ENCODE measurements around the gene YBX2. TPM values are rescaled to one million over a fixed set of nuclear protein-coding genes. Genes with fewer than 3 reads are reported as not detected.

The YBX2 gene
- total RNA-seq, 1 experiment from 2014 or later = not detected

GRCh38 chr17:7289256-7290032 lies 5.0 kb downstream of the YBX2 start:
- Histone ChIP-seq H3K9me3 (ENCODE audit: low read length) (no peaks in the 10 kb centered on the region), H3K4me1 (ENCODE audit: low read length) (peaks cover 6% of the 10 kb centered on the region; the same call in 1 of the 2 replicates), H3K9ac (ENCODE audit: low read length) (no peak overlapping the region), H3K79me2 (ENCODE audit: low read length) (no peaks in the 10 kb centered on the region), H3K27ac (ENCODE audit: low read length) (no peak overlapping the region), H3K9me2 (replicated peaks; ENCODE audit: insufficient read depth, low read length) (no peaks in the 10 kb centered on the region), H2AFZ (ENCODE audit: low read length) (no peak overlapping the region), H3K36me3 (ENCODE audit: insufficient read depth, low read length) (no peaks in the 10 kb centered on the region), H3K4me2 (ENCODE audit: low read depth, low read length, poor library complexity, severe bottlenecking) (no peak overlapping the region), H3K27me3 (ENCODE audit: low read length) (no peaks in the 10 kb centered on the region), H4K20me1 (ENCODE audit: insufficient read depth, low read depth, low read length) (no peaks in the 10 kb centered on the region), H3K4me3 (ENCODE audit: low read length) (no peak overlapping the region)
- no peak for DNase-seq

GRCh38 chr17:7285679-7286078 lies 8.8 kb downstream of the YBX2 start:
- H3K9ac ChIP-seq (ENCODE audit: low read length) = no peak overlapping the region
- no peak overlapping the region for H3K27ac ChIP-seq (ENCODE audit: low read length)
- no peaks in the 10 kb centered on the region for H3K27me3 ChIP-seq (ENCODE audit: low read length)
- H3K4me1 ChIP-seq (ENCODE audit: low read length) = peaks cover 24% of the 10 kb centered on the region
- H3K79me2 ChIP-seq (ENCODE audit: low read length) = no peaks in the 10 kb centered on the region
- H4K20me1 ChIP-seq (ENCODE audit: insufficient read depth, low read depth, low read length) = no peaks in the 10 kb centered on the region
- no peaks in the 10 kb centered on the region for H3K9me2 ChIP-seq (replicated peaks; ENCODE audit: insufficient read depth, low read length)
- no peak overlapping the region for H3K4me2 ChIP-seq (ENCODE audit: low read depth, low read length, poor library complexity, severe bottlenecking)
- no peaks in the 10 kb centered on the region for H3K36me3 ChIP-seq (ENCODE audit: insufficient read depth, low read length)
- H3K4me3 ChIP-seq (ENCODE audit: low read length) = no peak overlapping the region
- H3K9me3 ChIP-seq (ENCODE audit: low read length) = no peaks in the 10 kb centered on the region
- DNase-seq = no peak
- H2AFZ ChIP-seq (ENCODE audit: low read length) = no peak overlapping the region

GRCh38 chr17:7284911-7285310 lies 9.5 kb downstream of the YBX2 start:
- no peaks in the 10 kb centered on the region for H3K9me3 ChIP-seq (ENCODE audit: low read length)
- H3K4me2 ChIP-seq (ENCODE audit: low read depth, low read length, poor library complexity, severe bottlenecking) = no peak overlapping the region
- H3K36me3 ChIP-seq (ENCODE audit: insufficient read depth, low read length) = no peaks in the 10 kb centered on the region
- no peak for DNase-seq
- peaks cover 28% of the 10 kb centered on the region for H3K4me1 ChIP-seq (ENCODE audit: low read length)
- no peaks in the 10 kb centered on the region for H3K9me2 ChIP-seq (replicated peaks; ENCODE audit: insufficient read depth, low read length)
- H3K9ac ChIP-seq (ENCODE audit: low read length) = no peak overlapping the region
- no peak overlapping the region for H3K4me3 ChIP-seq (ENCODE audit: low read length)
- H3K27me3 ChIP-seq (ENCODE audit: low read length) = no peaks in the 10 kb centered on the region
- no peaks in the 10 kb centered on the region for H4K20me1 ChIP-seq (ENCODE audit: insufficient read depth, low read depth, low read length)
- H3K27ac ChIP-seq (ENCODE audit: low read length) = no peak overlapping the region
- no peak overlapping the region for H2AFZ ChIP-seq (ENCODE audit: low read length)
- no peaks in the 10 kb centered on the region for H3K79me2 ChIP-seq (ENCODE audit: low read length)

GRCh38 chr17:7283471-7284216 lies 10.8 kb downstream of the YBX2 start:
- H3K9ac ChIP-seq (ENCODE audit: low read length) = no peak overlapping the region
- H3K36me3 ChIP-seq (ENCODE audit: insufficient read depth, low read length) = no peaks in the 10 kb centered on the region
- no peaks in the 10 kb centered on the region for H3K27me3 ChIP-seq (ENCODE audit: low read length)
- no peaks in the 10 kb centered on the region for H3K9me2 ChIP-seq (replicated peaks; ENCODE audit: insufficient read depth, low read length)
- H4K20me1 ChIP-seq (ENCODE audit: insufficient read depth, low read depth, low read length) = no peaks in the 10 kb centered on the region
- no peak overlapping the region for H3K27ac ChIP-seq (ENCODE audit: low read length)
- no peak overlapping the region for H2AFZ ChIP-seq (ENCODE audit: low read length)
- H3K4me1 ChIP-seq (ENCODE audit: low read length) = peaks cover 28% of the 10 kb centered on the region
- no peak overlapping the region for H3K4me2 ChIP-seq (ENCODE audit: low read depth, low read length, poor library complexity, severe bottlenecking)
- H3K79me2 ChIP-seq (ENCODE audit: low read length) = no peaks in the 10 kb centered on the region
- DNase-seq = no peak
- no peaks in the 10 kb centered on the region for H3K9me3 ChIP-seq (ENCODE audit: low read length)
- no peak overlapping the region for H3K4me3 ChIP-seq (ENCODE audit: low read length)

GRCh38 chr17:7282752-7283321 lies 11.6 kb downstream of the YBX2 start:
- H3K9me3 ChIP-seq (ENCODE audit: low read length) = no peaks in the 10 kb centered on the region
- H3K27ac ChIP-seq (ENCODE audit: low read length) = no peak overlapping the region
- no peak overlapping the region for H3K9ac ChIP-seq (ENCODE audit: low read length)
- H3K4me2 ChIP-seq (ENCODE audit: low read depth, low read length, poor library complexity, severe bottlenecking) = no peak overlapping the region
- H4K20me1 ChIP-seq (ENCODE audit: insufficient read depth, low read depth, low read length) = no peaks in the 10 kb centered on the region
- H2AFZ ChIP-seq (ENCODE audit: low read length) = no peak overlapping the region
- H3K4me3 ChIP-seq (ENCODE audit: low read length) = no peak overlapping the region
- H3K36me3 ChIP-seq (ENCODE audit: insufficient read depth, low read length) = no peaks in the 10 kb centered on the region
- no peaks in the 10 kb centered on the region for H3K27me3 ChIP-seq (ENCODE audit: low read length)
- peaks cover 28% of the 10 kb centered on the region for H3K4me1 ChIP-seq (ENCODE audit: low read length)
- DNase-seq = peak; percentile 57
- H3K9me2 ChIP-seq (replicated peaks; ENCODE audit: insufficient read depth, low read length) = no peaks in the 10 kb centered on the region
- H3K79me2 ChIP-seq (ENCODE audit: low read length) = no peaks in the 10 kb centered on the region

- Histone ChIP-seq H2AFZ (ENCODE audit: low read length) (no peak overlapping the region), H3K9ac (ENCODE audit: low read length) (peak overlapping the region; percentile 45; the same call in 1 of the 2 replicates), H3K4me2 (ENCODE audit: low read depth, low read length, poor library complexity, severe bottlenecking) (peak overlapping the region; percentile 76), H3K4me1 (ENCODE audit: low read length) (peaks cover 28% of the 10 kb centered on the region), H3K9me2 (replicated peaks; ENCODE audit: insufficient read depth, low read length) (no peaks in the 10 kb centered on the region), H3K27ac (ENCODE audit: low read length) (no peak overlapping the region), H3K4me3 (ENCODE audit: low read length) (peak overlapping the region; percentile 61; the same call in 1 of the 2 replicates), H3K36me3 (ENCODE audit: insufficient read depth, low read length) (no peaks in the 10 kb centered on the region), H4K20me1 (ENCODE audit: insufficient read depth, low read depth, low read length) (no peaks in the 10 kb centered on the region), H3K9me3 (ENCODE audit: low read length) (no peaks in the 10 kb centered on the region), H3K27me3 (ENCODE audit: low read length) (no peaks in the 10 kb centered on the region), H3K79me2 (ENCODE audit: low read length) (no peaks in the 10 kb centered on the region)
- DNase-seq = no peak
These were observed 12.3 kb downstream of the YBX2 start for GRCh38 chr17:7281953-7282751.

GRCh38 chr17:7281074-7281952 lies 13.1 kb downstream of the YBX2 start, which contains the start of gene SLC2A4:
SLC2A4 (plus strand) TSS chr17:7281718; CDS start chr17:7281935, 217 bp downstream.
- peak within 1 kb of the TSS; percentile 61 for H3K4me3 ChIP-seq (ENCODE audit: low read length)
- peak; percentile 98 for DNase-seq

More at GRCh38 chr17:7281074-7281952, 13.1 kb downstream of the YBX2 start, which contains the start of gene SLC2A4:
- no peak within 1 kb of the TSS for H3K27ac ChIP-seq (ENCODE audit: low read length)
- H3K79me2 ChIP-seq (ENCODE audit: low read length) = no peaks in the 10 kb centered on the region
- no peaks in the 10 kb centered on the region for H3K9me3 ChIP-seq (ENCODE audit: low read length)
- H3K27me3 ChIP-seq (ENCODE audit: low read length) = no peaks in the 10 kb centered on the region
- H3K4me1 ChIP-seq (ENCODE audit: low read length) = peaks cover 25% of the 10 kb centered on the region
- no peaks in the 10 kb centered on the region for H4K20me1 ChIP-seq (ENCODE audit: insufficient read depth, low read depth, low read length)
- peak within 1 kb of the TSS; percentile 53 for H3K9ac ChIP-seq (ENCODE audit: low read length)
- no peaks in the 10 kb centered on the region for H3K9me2 ChIP-seq (replicated peaks; ENCODE audit: insufficient read depth, low read length)
- no peaks in the 10 kb centered on the region for H3K36me3 ChIP-seq (ENCODE audit: insufficient read depth, low read length)
- H3K4me2 ChIP-seq (ENCODE audit: low read depth, low read length, poor library complexity, severe bottlenecking) = peak within 1 kb of the TSS; percentile 76
- H2AFZ ChIP-seq (ENCODE audit: low read length) = peak within 1 kb of the TSS; percentile 47

Data from Karpas-422 (cell line).